ENCODE data around the gene BCAP31. TPM values are rescaled to one million over a fixed set of nuclear protein-coding genes. Genes with fewer than 3 reads are reported as not detected.

BCAP31 gene
- total and polyA plus RNA-seq, 12 donors, result 121 to 343 (median 271) TPM

DNA sequence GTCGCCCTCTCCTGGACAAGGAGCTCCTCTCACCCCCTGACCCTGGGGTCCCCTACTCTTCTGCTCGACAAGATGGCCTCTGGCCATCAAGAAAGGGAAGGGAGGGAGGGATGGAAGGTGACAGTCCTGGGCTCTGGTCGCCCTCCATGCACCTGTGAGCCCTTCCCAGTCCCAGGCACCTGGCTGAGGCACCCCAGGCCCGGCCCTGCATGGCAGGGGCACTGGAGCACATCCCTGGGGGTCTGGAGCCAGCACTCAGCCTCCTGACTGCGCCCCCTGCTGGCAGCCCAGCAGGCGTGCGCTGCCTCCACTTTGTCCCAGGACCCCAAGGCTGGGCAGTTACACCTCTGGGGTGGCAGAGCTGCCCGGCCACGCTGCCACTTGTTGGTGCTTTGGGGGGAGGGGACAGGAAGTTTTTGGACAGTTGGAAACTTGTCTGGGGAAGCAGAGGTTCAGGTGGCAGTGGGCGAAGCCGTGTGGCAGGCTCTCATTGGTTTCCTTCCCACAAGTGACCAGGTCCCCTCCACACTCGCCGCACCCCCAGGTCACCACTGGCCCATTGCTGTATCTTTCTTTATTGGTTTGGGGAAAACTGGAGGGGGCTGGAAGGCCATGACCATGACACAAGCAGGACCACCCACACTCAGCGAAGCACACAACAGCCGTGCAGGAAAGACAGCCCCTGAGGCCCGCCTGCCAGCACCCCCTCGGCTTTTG, 54.9 kb downstream of the BCAP31 start:
- Histone ChIP-seq H3K4me3 (no peak overlapping the region), H3K27me3 (peaks cover 24% of the 10 kb centered on the region), H3K4me1 (replicated peaks in 1 of 2) (no peaks in the 10 kb centered on the region), H3K9me3 (replicated peaks in 1 of 3) (no peaks in the 10 kb centered on the region), H3K27ac (no peak overlapping the region), H3K36me3 (replicated peaks in 1 of 2) (no peaks in the 10 kb centered on the region)
- no peak for TF ChIP-seq POLR2A (IDR thresholded peaks at IDR 0.05)
- TF ChIP-seq, protein P1, sequence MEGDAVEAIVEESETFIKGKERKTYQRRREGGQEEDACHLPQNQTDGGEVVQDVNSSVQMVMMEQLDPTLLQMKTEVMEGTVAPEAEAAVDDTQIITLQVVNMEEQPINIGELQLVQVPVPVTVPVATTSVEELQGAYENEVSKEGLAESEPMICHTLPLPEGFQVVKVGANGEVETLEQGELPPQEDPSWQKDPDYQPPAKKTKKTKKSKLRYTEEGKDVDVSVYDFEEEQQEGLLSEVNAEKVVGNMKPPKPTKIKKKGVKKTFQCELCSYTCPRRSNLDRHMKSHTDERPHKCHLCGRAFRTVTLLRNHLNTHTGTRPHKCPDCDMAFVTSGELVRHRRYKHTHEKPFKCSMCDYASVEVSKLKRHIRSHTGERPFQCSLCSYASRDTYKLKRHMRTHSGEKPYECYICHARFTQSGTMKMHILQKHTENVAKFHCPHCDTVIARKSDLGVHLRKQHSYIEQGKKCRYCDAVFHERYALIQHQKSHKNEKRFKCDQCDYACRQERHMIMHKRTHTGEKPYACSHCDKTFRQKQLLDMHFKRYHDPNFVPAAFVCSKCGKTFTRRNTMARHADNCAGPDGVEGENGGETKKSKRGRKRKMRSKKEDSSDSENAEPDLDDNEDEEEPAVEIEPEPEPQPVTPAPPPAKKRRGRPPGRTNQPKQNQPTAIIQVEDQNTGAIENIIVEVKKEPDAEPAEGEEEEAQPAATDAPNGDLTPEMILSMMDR (IDR thresholded peaks at IDR 0.05), result peak; percentile 41 to 73 (median 59)
- peak in 2 of 7 donors; percentile 20 to 34 for DNase-seq
- intact Hi-C loops (cut with DNase I), result no loop called here
- WGBS, 4 donors, result 45 to 87% (median 58%) methylated on average over 8 to 17 of the region's 17 CpGs; no CpG with 5 or more reads in 1 of the 4 donors

DNA sequence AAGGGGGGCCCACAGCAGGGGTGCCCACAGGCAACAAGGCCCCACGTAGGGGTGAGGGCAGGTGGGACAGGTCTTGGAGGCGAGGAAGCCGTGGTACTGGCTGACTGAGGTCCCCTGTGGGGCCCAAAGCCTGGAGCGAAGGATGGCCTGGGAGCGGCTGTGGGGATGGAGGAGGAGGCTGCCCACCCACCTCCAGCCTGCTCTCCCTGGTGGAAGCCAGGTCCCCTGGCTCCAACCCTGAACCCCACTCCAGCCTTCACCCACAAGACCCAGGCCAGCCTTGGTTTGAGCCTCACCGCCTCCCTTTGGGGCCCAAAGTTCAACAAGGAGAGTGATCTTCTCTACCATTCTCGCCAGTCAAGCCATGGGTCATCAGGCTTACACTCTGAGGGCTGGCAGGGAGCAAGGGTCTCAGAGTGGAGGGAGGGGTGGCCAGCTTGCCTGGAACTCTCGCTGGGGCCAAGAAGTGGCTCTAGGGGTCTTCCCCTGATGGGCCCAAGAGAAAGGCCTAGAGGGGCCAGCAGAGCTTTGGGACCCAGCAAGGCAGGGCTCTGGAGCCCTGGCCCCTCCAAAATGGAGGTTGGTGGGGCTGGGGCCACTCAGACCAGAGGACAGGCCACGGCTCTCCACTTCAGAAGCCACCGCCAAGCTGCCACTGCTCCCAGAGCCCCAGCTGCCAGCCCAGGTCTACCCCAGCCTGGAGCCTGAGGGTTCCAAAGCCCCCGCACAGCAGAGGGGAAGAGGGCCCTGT, 55.6 kb downstream of the BCAP31 start:
- intact Hi-C loops (cut with DNase I), result no loop called here
- H3K4me1 ChIP-seq (replicated peaks in 1 of 2), result no peaks in the 10 kb centered on the region
- H3K27me3 ChIP-seq, result peaks cover 20% of the 10 kb centered on the region
- peak in 2 of 7 donors; percentile 18 to 21 for DNase-seq
- H3K4me3 ChIP-seq, result no peak overlapping the region
- no peaks in the 10 kb centered on the region for H3K9me3 ChIP-seq (replicated peaks in 1 of 3)
- WGBS, 4 donors, result 76 to 88% (median 84%) methylated on average over 3 to 11 of the region's 11 CpGs
- TF ChIP-seq, protein P1 (IDR thresholded peaks at IDR 0.05), result no peak
- no peak for TF ChIP-seq POLR2A (IDR thresholded peaks at IDR 0.05)
- no peaks in the 10 kb centered on the region for H3K36me3 ChIP-seq (replicated peaks in 1 of 2)
- no peak overlapping the region for H3K27ac ChIP-seq

DNA sequence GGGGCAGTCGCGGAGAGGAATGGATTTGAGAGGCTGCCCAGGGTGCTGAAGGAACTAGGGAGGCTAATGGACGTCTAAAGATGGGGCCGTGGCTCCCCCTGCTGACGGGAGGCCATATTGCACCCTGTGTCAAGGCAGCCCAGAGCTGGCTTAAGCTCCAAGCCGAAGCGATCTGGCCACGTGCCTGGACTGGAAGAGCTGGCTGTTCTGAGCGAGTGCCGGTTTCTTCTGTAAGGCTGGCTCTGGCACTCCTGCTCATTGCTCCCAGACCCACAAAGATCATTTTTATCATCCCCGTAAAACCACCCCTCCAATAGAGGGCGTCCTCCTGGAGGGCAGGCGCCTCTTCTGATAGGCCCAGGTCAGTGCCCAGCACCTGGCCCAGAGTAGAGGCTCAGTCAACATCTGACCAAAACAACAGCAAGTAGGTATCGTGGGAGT, 56.2 kb downstream of the BCAP31 start:
- no peak overlapping the region for H3K27ac ChIP-seq
- intact Hi-C loops (cut with DNase I), result no loop called here
- no peaks in the 10 kb centered on the region for H3K36me3 ChIP-seq (replicated peaks in 1 of 2)

More for the DNA sequence above, 56.2 kb downstream of the BCAP31 start:
- peak; percentile 86 to 95 (median 91) for DNase-seq
- H3K27me3 ChIP-seq, result peaks cover 26% of the 10 kb centered on the region
- TF ChIP-seq, protein P1 (IDR thresholded peaks at IDR 0.05), result peak; percentile 63 to 85 (median 74)
- TF ChIP-seq POLR2A (IDR thresholded peaks at IDR 0.05), result no peak
- no peak overlapping the region for H3K4me3 ChIP-seq
- 19 to 56% (median 32%) methylated on average over 7 to 14 of the region's 14 CpGs for WGBS, 4 donors
- no peaks in the 10 kb centered on the region for H3K9me3 ChIP-seq (replicated peaks in 1 of 3)
- H3K4me1 ChIP-seq (replicated peaks in 1 of 2), result no peaks in the 10 kb centered on the region

All from adrenal gland (tissue), 12 donors.